ENCODE results near the gene CAPN13.

The CAPN13 gene

DNA sequence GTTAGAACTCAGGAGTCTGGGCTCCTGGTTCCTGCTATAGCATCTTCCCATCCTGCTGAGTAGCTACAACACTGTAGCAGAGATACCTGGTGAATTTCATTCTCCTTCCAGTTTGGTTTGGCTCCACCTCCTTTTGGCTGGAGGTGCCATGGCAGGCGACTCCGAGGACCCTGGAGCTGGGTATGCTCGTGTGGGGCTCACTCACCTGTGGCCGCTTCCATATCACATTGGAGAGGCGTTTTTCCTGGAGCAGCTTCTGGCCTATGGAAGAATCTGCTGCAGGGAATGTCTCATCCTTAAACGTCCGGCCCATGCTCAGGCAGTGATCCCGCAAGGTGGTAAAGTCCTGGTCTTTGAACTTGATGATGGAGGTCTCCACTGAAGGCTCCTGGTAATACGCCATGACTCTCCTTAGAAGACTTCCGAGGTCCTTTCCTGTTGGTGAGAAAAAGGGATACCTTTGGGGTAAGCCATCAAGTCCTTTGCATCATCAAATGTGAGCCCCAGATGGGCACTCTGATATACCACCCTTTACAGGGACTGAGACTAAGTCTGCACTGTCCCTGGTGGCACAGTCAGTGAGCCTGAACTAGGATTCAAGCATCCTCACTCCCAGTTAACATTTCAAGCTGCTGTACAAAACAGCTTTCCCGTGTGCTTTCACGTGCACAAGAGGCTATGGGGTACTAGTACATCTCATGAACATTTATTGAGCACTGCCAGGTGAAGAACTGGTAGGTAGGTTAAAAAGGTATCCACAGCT is 20.1 kb downstream of the CAPN13 start:
- no peak for DNase-seq (ENCODE audit: low spot score)

- no peak for DNase-seq (ENCODE audit: low spot score)
Measured at GRCh38 chr2:30784682-30785081, 22.6 kb downstream of the CAPN13 start.

- DNase-seq (ENCODE audit: low spot score), result no peak
Measured at GRCh38 chr2:30781961-30782533, 25.2 kb downstream of the CAPN13 start.

DNA sequence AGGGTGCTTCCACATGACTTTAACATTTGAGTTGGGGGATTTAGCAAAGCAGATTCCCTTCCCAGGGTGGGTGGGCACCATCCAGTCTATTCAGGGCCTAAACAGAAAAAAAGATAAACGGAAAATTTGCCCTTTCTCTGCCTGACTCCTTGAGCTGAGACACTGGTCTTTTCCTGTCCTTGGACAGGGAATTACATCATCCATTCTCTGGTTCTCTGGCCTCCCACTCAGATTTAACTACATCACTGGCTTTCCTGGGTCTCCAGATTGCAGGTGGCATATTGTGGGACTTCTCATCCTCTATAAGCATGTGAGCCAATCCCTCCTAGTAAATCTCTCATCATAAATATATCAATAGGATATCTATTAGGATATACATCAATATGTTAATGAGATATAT is 25.8 kb downstream of the CAPN13 start:
- DNase-seq (ENCODE audit: low spot score), result no peak

GRCh38 chr2:30780776-30781330 is 26.4 kb downstream of the CAPN13 start:
- DNase-seq (ENCODE audit: low spot score), result no peak

DNA sequence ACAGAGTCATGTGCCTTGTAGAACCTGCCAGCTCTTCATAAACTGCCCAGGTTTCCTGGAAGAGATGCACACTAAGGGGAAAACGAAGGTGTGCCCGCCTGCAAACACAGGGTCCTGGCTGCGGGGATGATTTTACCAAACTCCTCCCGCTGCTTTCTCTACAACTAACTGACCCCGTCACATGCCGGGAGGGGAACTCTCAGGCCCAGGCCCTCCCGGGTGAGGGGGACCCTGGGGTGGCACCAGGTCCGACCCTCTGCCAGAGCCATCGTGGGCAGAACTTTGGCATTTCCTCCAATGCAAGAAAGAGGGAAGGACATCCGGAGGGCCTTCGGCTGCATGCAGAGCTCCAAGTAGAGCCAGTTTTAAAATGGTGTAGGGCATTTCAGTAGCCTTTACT is 28.6 kb downstream of the CAPN13 start:
- no peak for DNase-seq (ENCODE audit: low spot score)

DNA sequence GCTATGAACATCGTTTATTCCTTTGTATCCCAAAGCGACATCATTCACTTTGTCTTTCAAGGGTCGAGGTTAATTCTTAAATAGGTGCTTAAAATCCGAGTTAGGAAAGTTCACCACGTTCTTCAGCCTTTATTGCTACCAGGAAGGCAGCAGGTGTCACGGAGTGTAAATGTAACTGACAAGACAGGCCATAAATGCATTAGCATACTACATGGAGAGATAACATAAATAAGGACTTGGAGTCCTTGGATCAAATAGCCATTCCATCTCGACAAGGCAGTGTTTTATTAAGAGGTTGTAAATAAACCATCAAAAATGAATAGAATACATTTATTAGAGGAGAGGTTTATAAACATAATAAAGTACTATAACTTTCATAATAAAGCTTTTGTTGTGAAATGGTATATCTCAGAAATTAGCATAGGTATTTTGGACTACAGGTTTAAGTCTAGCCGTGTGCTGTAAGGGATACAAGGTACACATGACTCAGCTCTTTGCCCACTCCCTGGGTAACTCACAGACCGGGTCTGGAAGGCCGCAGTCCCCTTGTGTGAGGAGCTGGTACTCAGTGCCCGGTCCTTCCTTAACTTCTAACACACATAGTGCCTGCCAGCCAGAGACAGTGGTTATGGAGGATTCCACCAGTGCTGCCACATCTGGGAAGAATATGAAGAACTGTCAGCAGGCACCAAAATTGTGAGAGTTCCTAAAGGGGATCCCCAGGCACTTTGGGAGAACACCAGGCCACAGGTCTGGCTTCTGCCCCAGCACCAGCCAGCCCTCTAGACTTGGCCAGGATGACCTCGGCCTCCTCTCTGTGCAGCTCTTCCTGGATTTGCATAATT is 29.4 kb downstream of the CAPN13 start:
- DNase-seq (ENCODE audit: low spot score), result no peak

DNA sequence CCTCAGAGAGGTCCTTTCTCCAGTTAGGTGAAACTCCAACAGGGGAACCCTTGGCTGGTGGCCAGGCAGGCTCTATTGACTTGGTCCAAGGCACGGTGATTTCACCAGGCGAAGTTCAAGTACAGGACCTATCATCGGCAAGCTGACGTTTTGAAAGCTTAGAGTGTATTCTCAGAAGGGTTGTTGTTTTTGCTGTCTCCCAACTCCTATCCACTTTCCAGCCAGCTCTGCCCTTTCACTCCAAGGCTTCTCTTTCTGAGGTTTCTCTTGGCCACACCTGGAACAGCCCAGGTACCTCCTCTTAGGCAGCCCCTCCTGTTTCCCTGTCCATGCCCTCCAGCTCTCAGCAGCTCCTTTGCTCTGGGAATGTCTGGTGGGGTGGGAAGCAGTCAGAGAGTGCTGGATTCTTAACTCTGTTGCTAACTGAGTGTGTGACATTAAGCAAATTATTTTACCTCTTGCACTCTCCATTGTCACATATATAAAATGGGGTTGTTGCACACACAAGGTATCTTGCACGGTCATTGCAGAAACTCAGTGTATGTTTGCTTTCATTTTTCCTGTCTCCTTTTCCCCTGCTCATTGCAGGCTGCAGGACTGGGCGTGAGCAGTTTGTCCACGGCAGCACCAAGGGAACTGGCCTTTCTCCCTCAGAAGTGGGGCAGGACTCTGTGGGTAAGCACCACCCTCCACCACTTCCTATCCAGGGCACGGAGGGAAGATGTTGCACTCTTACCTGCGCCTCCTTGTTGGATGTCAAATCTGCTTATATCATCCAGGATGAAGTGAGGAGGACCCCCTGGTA is 30.2 kb downstream of the CAPN13 start:
- no peak for DNase-seq (ENCODE audit: low spot score)

- no peak for DNase-seq (ENCODE audit: low spot score)
Measured at GRCh38 chr2:30775833-30776232, 31.4 kb downstream of the CAPN13 start.

DNA sequence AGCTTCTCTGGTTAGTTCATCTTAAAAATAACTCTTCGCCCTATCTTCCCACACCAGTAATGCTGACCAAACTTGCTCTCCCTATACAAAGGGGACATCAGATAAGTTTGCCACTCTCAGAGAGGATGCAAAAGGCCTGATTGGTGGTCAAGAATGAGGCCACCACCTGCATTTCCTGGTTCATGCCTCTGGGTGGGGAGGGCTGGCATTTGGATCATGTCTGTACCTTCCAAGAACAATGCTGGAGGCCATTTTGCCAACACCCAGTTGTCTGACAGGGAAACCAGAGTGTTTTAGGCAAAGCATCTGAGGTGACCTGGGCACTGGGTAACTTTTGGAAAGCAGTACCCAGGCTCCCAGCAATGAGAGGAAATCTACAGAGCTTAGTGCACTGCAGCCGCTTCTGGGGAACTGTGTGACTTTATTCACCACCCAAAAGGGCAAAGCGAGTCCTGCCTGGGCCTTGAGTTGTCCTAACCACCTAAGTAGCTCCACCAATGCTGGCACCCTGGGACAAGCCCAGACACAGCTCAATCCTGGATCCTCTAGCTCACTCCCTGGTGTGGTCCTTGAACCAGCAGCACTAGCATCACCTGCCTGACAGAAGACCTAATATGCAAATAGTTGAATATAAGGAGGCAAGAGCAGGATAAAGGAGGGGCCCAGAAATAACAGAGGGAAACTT is 35.1 kb downstream of the CAPN13 start:
- DNase-seq (ENCODE audit: low spot score), result no peak

GRCh38 chr2:30770816-30771576 is 36.2 kb downstream of the CAPN13 start:
- DNase-seq (ENCODE audit: low spot score), result no peak

DNA sequence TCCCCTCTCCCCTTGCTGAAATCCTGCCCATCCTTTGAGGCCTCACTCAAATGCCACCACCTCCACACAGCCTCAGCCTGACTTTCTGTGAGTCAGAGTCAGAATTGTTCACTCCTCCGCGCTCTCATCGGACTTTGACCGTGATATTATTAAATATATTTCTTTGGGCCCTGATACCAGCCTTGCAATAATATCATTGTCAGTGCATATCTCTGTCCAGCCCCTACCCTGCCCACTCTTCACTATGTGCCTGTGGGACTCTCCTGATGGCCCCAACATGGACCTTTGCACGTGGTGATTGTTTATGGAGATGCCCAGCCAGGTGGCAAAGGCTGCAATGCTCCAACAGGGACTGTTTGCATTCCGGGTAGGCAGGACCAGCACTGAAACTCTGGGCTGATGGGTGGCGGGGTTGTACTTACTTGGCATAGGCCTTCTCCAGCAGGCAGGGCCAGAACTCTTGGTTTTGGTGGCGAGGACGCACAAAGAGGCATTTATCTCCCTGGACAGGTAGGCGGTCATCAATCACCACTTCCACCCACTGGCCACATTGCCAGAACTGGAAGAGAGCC is 37.3 kb downstream of the CAPN13 start:
- DNase-seq (ENCODE audit: low spot score), result no peak

DNA sequence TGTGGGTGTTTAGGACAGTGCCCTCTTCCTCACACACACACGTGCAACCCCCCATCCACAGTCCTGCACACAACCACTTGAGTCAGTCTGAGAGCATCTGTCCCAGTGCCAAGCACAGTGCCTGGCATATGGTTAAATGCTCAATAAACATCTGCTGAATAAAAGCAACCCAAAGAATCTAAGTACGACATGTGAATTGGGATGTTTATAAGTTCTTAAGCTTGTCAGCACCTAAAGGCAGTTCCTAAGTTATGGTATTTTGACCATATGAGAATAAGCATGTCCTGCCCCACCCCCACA is 37.8 kb downstream of the CAPN13 start:
- no peak for DNase-seq (ENCODE audit: low spot score)

DNA sequence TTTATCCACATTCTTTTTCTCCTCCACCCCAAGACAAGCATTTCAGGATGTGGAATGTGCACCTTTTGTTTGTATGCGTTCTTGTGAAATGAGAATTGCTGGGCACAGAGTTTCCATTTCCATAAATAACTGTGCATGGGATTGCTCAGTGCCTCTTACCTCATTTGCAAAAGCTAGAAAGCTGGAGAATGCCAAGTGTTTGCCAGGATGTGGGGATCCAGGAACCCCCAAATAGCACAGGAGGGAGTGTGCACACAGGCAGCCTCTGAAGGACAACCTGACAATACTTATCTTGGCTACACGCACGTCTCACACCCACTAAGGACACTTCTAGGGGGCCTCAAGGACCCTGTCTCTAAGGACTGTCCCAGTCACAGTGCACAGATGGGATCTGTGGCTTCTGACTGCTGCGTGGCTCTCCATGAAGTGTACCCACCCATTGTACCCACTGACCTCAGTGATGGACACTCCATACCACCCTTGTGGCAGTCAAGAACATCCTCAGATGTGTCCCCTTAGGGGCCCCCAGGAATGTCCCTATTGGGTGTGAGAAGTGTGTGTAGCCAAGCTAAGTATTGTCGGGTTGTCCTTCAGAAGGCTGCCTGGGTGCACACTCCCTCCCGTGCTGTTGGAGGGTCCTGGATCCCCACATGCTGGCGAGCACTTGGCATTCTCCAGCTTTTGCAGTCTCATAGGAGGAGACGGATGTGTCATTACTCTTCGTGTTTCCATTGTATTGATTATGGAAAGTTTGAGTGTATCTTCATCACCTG is 38.4 kb downstream of the CAPN13 start:
- DNase-seq (ENCODE audit: low spot score), result no peak

GRCh38 chr2:30768036-30768686 is 39.1 kb downstream of the CAPN13 start:
- DNase-seq (ENCODE audit: low spot score), result no peak

GRCh38 chr2:30766666-30767065 is 40.6 kb downstream of the CAPN13 start:
- no peak for DNase-seq (ENCODE audit: low spot score)

DNA sequence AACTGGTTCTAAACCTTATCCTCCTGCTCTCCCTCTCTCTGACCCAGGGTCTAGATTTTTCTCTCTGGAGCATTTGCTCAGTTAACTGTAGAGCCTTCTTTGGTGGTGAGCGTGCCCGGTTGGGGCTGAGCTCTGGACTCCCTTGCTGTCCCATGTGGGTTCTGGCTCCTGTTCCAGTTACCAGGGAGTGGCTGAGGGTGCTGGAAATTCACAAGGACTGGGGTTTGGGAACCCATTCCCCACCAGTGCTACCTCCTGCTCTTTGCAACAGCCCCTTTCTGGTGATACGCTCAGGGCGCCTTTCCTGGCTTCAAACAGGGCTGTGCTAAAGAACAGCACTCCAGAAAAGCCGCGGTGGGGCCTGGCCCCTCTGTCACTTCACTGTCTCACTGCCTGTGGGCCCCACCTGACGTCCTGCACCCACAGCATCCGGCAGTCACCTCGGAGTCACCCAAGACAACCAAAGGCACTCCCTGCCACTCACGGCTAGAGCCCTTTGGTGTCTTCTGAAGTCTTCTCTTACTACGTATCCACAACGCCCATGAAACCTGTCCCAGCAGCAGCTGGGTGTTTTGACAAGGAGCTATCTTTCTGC is 41.3 kb downstream of the CAPN13 start:
- no peak for DNase-seq (ENCODE audit: low spot score)

DNA sequence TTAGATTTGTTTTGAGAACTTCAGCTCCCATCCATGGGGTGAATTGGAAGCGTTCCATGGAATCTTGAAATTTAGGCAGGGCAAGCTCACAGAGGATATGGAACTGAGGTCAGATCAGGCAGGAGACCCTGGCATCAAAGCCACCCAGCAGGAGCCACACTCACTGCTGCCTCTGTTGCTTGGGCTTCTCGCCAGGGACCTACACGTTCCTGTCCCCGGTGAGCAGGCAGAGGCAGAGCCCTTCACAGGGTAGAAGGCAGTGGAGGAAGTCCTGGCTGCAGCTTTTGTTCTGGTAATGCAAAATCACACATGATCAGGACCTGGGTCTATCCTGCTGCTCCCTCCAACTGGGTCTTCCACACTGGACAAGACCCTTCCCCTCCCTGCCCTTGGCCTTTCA is 42.1 kb downstream of the CAPN13 start:
- no peak for DNase-seq (ENCODE audit: low spot score)
